ENCODE results near the gene ADCY7. TPM values are rescaled to one million over a fixed set of nuclear protein-coding genes. Genes with fewer than 3 reads are reported as not detected.

Gene ADCY7
- total RNA-seq, 1 experiment from 2014 or later = 34.2 TPM

DNA sequence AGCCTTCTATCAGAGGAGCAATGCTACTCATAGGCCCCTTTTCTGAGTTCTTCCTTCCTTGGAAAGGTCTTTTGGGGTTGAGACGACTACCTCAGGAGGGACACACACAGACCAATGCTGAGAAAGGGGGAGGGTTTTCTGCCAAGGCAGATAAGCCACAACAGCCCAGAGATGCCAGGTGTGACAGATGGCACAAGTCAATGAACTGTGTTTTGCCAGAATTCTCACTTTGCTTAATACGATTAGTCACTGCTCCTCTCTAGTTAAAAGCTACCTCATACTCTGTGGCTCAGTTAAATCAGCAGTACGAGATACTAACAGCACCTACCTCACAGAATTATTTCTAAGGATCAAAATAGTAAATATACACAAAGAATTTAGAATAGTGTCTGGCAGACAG lies 94.4 kb downstream of the ADCY7 start:
- H3K4me3 ChIP-seq (replicated peaks in 1 of 2; ENCODE audit: low read depth in 1 of 2, low read length in 2 of 2) = no peak overlapping the region
- intact Hi-C loops (cut with micrococcal nuclease) = no loop called here
- ChIA-PET CTCF (interaction anchor here (1.0 to 1.8 kb wide), 2 partner anchors 304 to 335 kb away, joined by 3 to 5 read pairs; partner anchors contain the start of gene CNEP1R1), RAD21 (ENCODE audit: low non-redundant PET in 1 of 2, low total read pairs in 2 of 2, uncharacterized antibody in 2 of 2, unreplicated experiment in 2 of 2) (no interaction called here), POLR2A (no interaction called here)
- no peaks in the 10 kb centered on the region for H3K27me3 ChIP-seq (ENCODE audit: insufficient read depth, low read length)
- H3K9ac ChIP-seq (ENCODE audit: low read length) = no peak overlapping the region
- H3K36me3 ChIP-seq (ENCODE audit: control insufficient read depth in 1 of 2, insufficient read depth in 2 of 2, low read length in 2 of 2) = peaks cover 34 to 48% of the 10 kb centered on the region in 2 experiments
- BruUV-seq (replicated peaks) = no TSS peak
- no peak overlapping the region for H3K4me2 ChIP-seq (ENCODE audit: low read length)
- DNase-seq (ENCODE audit: low read depth, low spot score) = no peak
- H4K20me1 ChIP-seq (ENCODE audit: insufficient read depth) = peaks cover 3% of the 10 kb centered on the region; the same call in 1 of the 2 replicates
- peaks cover 98% of the 10 kb centered on the region for H3K79me2 ChIP-seq (ENCODE audit: insufficient read depth, low read length)
- H3K9me3 ChIP-seq (ENCODE audit: control insufficient read depth in 1 of 2, insufficient read depth in 1 of 2, low read depth in 1 of 2, low read length in 2 of 2) = no peaks in the 10 kb centered on the region
- no peaks in the 10 kb centered on the region for H3K4me1 ChIP-seq (ENCODE audit: control insufficient read depth in 1 of 2, insufficient read depth in 2 of 2, low read length in 2 of 2)
- H3K27ac ChIP-seq (ENCODE audit: low read depth, low read length) = no peak overlapping the region
- H3K9me2 ChIP-seq (ENCODE audit: insufficient read depth) = no peaks in the 10 kb centered on the region
- H2AFZ ChIP-seq (ENCODE audit: low read depth, low read length, poor library complexity, severe bottlenecking) = no peak overlapping the region
- TF ChIP-seq POLR2A (IDR thresholded peaks at IDR 0.05; ENCODE audit: borderline replicate concordance, extremely low read depth, insufficient read depth, insufficient read length) (no peak), SP1 (IDR thresholded peaks at IDR 0.05; ENCODE audit: low read depth) (no peak), EZH2phosphoT487 (IDR thresholded peaks at IDR 0.05; ENCODE audit: borderline replicate concordance) (no peak), CEBPB (IDR thresholded peaks at IDR 0.05; ENCODE audit: low read depth) (no peak), ZFX (IDR thresholded peaks at IDR 0.05) (no peak), JUND (IDR thresholded peaks at IDR 0.05) (no peak), TCF7L2 (IDR thresholded peaks at IDR 0.05; ENCODE audit: borderline replicate concordance, extremely low read depth, insufficient read depth, insufficient read length) (no peak), RAD21 (IDR thresholded peaks at IDR 0.05; ENCODE audit: low read depth) (no peak), SIN3A (IDR thresholded peaks at IDR 0.05; ENCODE audit: low read depth) (no peak), CBX3 (IDR thresholded peaks at IDR 0.05; ENCODE audit: low read depth) (no peak), POLR2AphosphoS5 (IDR thresholded peaks at IDR 0.05; ENCODE audit: low read depth, low read length) (no peak), EZH2 (IDR thresholded peaks at IDR 0.05) (no peak), EGR1 (IDR thresholded peaks at IDR 0.05; ENCODE audit: low read depth) (no peak)
- TF ChIP-seq, protein P1, sequence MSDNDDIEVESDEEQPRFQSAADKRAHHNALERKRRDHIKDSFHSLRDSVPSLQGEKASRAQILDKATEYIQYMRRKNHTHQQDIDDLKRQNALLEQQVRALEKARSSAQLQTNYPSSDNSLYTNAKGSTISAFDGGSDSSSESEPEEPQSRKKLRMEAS (IDR thresholded peaks at IDR 0.05) = no peak
- TF ChIP-seq, protein P2, sequence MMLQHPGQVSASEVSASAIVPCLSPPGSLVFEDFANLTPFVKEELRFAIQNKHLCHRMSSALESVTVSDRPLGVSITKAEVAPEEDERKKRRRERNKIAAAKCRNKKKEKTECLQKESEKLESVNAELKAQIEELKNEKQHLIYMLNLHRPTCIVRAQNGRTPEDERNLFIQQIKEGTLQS (IDR thresholded peaks at IDR 0.05) = no peak
- TF ChIP-seq, protein P3, sequence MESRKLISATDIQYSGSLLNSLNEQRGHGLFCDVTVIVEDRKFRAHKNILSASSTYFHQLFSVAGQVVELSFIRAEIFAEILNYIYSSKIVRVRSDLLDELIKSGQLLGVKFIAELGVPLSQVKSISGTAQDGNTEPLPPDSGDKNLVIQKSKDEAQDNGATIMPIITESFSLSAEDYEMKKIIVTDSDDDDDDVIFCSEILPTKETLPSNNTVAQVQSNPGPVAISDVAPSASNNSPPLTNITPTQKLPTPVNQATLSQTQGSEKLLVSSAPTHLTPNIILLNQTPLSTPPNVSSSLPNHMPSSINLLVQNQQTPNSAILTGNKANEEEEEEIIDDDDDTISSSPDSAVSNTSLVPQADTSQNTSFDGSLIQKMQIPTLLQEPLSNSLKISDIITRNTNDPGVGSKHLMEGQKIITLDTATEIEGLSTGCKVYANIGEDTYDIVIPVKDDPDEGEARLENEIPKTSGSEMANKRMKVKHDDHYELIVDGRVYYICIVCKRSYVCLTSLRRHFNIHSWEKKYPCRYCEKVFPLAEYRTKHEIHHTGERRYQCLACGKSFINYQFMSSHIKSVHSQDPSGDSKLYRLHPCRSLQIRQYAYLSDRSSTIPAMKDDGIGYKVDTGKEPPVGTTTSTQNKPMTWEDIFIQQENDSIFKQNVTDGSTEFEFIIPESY (IDR thresholded peaks at IDR 0.05; ENCODE audit: extremely low read depth, insufficient replicate concordance, low read length) = no peak
- TF ChIP-seq, protein P4, sequence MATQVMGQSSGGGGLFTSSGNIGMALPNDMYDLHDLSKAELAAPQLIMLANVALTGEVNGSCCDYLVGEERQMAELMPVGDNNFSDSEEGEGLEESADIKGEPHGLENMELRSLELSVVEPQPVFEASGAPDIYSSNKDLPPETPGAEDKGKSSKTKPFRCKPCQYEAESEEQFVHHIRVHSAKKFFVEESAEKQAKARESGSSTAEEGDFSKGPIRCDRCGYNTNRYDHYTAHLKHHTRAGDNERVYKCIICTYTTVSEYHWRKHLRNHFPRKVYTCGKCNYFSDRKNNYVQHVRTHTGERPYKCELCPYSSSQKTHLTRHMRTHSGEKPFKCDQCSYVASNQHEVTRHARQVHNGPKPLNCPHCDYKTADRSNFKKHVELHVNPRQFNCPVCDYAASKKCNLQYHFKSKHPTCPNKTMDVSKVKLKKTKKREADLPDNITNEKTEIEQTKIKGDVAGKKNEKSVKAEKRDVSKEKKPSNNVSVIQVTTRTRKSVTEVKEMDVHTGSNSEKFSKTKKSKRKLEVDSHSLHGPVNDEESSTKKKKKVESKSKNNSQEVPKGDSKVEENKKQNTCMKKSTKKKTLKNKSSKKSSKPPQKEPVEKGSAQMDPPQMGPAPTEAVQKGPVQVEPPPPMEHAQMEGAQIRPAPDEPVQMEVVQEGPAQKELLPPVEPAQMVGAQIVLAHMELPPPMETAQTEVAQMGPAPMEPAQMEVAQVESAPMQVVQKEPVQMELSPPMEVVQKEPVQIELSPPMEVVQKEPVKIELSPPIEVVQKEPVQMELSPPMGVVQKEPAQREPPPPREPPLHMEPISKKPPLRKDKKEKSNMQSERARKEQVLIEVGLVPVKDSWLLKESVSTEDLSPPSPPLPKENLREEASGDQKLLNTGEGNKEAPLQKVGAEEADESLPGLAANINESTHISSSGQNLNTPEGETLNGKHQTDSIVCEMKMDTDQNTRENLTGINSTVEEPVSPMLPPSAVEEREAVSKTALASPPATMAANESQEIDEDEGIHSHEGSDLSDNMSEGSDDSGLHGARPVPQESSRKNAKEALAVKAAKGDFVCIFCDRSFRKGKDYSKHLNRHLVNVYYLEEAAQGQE (IDR thresholded peaks at IDR 0.05; ENCODE audit: low read depth) = no peak
- ATAC-seq = no peak
